Hypothalamus (tissue), 51 donors: ENCODE data around the gene SLC17A5.
"Not testable (repeated sequence)": the region's sequence is repeated elsewhere in the genome, so short reads cannot be mapped to it uniquely, and the experiment has no call there.

Experiments used
- DNase-seq, 51 donors: peaks; one replicate each; lab custom pipeline; 2025; lab: John Stamatoyannopoulos, UW

SLC17A5 gene

GRCh38 chr6:73653571-73654424 lies at the start of gene SLC17A5:
TSS of gene SLC17A5 (minus strand) at chr6:73653992. CDS start at chr6:73653886, 106 bp downstream.
- DNase-seq, result peak; percentile 44 to 94 (median 86)

DNA sequence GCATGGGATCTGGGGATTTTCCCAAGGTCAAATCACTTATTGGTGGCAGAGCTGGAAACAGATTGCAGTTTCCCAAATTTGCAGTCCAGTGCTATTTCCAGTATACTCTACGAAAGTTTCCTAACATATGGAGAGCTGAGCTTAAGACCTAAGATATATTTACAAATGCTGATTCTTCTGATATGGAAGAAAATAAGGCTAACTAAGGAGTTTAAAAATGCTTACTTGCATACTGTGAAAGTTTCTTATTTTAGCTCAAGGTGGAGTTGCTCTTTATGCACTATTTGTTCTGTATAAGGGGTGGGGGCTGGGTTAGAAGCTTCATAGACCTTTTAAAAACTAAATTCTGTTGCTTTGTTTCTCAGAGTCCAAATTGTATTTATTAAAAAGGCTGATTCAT lies 49.7 kb upstream of the SLC17A5 start:
- no peak for DNase-seq

DNA sequence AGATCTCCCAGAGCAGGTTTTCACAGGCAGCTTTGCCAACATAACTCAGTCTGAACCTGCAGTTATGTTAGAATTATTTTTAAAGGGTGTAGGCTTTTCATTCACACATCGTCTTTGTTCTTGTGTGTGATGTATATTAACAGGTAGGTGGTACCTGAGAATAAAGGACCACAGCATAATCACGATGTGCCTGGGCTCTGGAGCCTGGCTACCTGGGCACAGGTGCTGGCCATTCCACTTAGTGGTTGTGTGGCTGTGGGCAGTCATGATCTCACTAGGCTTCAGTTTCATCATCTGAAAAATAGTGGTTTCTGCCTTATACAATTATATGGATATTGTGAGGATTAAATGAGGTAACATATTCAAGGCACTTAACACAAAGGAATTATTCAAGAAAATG lies 48.7 kb upstream of the SLC17A5 start:
- DNase-seq, result peak in 1 of 51 donors; percentile 13

DNA sequence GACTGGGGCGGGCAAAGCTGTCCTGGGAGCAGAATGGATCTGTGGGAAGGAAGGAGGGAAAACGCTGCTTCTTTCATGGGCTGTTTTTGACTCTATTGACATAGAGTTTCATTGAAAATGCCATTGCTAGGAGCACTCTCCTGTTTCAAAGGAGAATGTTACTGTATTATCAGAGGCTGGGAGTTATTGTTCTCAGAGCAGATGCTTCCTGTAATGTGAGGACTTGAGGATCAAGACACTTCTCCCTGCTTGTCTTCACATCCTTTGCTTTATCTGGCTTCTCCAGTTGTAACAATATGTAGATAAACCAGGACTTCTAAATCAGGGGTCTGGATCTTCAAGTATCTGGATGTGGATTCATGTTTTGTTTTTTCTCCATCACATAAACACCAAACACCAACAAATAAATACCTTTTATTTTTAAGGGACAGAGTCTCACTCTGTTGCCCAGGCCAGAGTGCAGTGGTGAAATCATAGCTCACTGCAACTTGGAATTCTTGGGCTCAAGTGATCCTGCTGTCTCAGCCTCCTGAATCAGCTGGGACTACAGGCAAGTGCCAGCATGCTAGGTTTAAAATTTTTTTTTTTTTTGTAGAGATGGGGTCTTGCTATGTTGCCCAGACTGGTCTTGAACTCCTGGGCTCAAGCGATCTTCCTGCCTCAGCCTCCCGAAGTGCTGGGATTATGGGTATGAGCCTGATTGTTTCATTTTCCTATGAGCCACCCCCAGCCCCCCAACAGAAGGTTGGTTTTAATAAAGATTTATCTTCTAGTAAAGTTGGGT lies 46.1 kb upstream of the SLC17A5 start:
- no peak for DNase-seq

GRCh38 chr6:73696966-73697655 lies 43.3 kb upstream of the SLC17A5 start:
- no peak for DNase-seq

DNA sequence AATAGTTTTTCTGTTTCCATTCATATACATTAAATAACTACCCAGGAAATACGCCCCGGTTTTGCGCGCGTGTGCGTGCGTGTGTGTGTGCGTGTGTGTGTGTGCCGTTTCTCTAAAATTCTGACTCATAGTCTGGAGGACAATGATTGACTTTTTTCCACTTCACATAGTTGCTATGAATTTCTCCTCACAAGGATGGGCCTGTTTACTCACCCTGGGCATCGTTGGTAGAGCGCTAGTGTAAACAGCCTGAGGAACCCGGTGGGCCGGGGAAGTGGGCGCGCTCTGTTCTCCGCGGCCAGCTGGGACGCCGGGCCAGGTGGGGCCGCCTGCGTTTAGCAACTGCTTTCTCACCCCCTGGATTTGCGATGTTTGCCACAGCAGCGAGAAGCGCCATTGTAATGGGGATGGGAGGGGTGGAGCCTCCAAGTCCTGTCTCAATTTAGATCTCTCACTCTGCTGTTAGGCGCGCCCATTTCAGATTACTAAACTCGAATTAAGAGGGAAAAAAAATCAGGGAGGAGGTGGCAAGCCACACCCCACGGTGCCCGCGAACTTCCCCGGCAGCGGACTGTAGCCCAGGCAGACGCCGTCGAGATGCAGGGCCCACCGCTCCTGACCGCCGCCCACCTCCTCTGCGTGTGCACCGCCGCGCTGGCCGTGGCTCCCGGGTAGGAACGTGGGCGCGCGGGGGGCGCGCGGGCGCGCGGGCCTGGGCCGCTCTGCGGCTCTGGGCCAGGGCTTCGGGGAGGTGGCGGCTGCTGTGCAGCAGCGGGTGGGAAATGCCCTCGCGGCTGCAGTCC lies 42.0 kb upstream of the SLC17A5 start, which contains the start of gene CD109:
Gene CD109 (plus strand): TSS at position 585 of the 803 bp plus-strand sequence. CDS start 13 bp downstream, at position 598.
- DNase-seq, result peak in 18 of 51 donors; percentile 4 to 74 (median 22)

- peak in 25 of 51 donors; percentile 2 to 58 (median 22) for DNase-seq
Measured at GRCh38 chr6:73694711-73695411, 41.1 kb upstream of the SLC17A5 start.

DNA sequence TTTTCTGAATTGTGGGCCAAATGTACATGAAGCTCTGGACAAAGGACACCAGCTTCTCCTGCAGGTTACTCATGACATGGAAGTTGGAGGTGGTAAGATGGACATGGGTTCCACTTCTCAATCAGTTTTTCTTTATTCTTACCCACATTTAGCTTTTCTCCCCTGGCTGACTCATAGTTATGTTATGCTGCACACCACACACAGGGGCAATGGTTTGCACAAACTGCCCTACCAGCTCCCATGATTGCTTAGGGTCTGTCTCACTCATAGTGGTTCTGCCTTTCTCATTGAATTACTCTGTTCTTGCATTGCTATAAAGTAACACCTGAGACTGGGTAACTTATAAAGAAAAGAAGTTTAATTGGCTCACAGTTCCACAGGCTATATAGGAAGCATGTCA lies 37.7 kb upstream of the SLC17A5 start:
- no peak for DNase-seq

DNA sequence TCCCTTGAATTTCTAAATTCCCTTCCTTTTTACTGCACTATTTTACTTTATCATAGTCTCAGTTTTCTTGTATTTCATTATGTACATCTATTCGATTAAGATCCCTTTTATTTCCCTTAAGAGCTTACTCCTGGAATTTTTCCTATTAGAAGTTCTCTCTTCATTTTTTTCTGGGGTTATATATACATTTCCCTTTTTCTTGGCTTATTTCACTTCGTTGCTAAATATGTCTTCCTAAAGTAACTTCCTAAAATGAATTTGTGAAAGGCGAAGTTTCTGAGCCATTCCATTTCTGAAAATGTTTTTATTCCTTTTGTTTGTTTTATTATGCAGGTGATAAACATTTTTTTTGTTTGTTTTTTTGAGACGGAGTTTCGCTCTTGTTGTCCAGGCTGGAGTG lies 36.3 kb upstream of the SLC17A5 start:
- DNase-seq, result no peak

- DNase-seq, result no peak
Measured at GRCh38 chr6:73688351-73688750, 34.6 kb upstream of the SLC17A5 start.

DNA sequence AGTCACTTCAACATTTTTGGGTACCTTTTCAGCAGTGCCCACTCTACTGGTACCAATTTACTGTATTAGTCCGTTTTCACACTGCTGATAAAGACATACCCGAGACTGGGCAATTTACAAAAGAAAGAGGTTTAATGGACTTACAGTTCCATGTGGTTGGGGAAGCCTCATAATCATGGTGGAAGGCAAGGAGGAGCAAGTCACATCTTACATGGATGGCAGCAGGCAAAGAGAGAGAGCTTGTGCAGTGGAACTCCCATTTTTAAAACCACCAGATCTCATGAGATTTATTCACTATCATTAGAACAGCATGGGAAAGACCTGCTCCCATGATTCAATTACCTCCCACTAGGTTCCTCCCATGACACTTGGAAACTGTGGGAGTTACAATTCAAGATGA lies 29.8 kb upstream of the SLC17A5 start:
- not testable (repeated sequence) for DNase-seq

GRCh38 chr6:73680289-73680918 lies 26.6 kb upstream of the SLC17A5 start:
- no peak for DNase-seq

DNA sequence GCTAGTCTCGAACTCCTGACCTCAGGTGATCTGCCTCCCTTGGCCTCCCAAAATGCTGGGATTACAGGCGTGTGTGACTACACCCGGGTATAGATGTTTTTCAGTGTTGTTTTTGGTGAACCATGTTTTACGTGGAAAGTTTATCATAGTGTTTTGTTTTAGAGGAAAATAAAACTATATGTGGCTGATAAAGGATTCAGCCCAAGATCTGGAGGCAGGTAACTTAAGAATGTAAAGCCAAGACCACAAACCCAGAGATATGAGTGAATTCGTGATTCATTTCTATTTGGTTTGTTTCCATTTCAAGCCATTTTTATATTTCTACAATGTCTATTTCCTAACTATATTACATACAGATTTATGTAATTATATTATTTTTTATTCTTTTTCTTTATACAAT lies 26.1 kb upstream of the SLC17A5 start:
- DNase-seq, result not testable (repeated sequence)

GRCh38 chr6:73679009-73679408 lies 25.2 kb upstream of the SLC17A5 start:
- DNase-seq, result no peak

DNA sequence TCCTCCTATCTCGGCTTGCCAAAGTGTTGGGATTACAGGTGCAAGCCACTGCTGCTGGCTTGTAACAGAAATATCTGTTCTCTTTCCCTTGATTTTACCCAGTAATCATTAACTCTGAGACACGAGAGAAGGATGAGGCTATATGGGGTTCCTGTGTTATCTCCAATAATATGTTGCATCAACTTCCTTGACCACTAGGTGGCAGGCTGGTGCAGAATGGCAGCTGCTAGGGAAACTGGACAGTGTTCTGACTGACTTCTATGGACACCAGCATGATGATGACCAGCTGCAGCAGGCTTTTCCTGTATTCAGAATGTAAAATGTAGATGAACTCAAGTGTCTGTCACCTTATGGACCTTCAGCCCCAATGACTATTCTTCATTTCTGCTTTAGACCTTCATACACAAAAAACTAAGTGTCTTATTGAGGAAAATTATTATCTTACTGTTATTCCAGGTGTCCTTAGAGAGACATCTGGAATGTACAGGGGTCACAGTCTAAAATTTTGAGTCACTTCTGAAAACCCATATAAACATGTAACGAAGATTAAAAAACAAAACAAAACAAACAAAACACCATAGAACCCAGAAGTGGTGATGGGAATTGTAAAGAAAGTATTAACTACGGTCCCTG lies 21.8 kb upstream of the SLC17A5 start:
- DNase-seq, result peak in 45 of 51 donors; percentile 5 to 84 (median 37)

DNA sequence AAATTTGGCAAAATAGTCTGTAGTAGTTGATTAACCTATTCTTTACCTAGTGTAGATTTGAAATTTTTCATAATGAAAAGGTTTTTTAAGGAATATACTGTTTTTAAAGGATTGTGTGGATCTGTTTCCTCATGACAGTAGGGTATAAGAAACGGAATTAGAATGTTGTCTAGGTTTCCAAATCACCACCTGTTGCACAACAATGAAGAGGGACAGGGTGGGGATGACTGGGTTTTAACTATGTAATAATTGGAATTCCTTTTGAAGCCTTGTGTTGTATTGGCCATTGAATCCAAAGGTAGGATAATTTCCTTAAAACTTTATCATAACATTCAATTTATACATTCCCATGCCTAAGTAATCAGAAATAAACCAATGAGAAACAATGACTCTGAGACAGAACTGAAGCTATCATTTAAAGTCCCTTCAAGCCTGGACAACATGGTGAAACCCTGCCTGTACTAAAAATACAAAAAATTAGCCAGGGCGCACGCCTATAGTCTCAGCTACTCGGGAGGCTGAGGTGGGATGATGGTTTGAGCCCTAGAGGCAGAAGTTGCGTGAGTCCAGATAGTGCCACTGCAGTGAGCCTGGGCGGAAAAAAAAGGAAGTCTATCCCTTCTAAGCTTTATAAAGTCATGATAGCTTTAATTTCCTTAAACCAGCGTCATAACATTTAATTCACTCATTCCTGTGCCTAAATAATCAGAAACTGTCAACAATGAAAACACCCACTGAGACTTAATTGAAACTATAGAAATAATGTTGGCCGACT lies 18.3 kb upstream of the SLC17A5 start:
- DNase-seq, result no peak

GRCh38 chr6:73669005-73669404 lies 15.2 kb upstream of the SLC17A5 start:
- DNase-seq, result no peak

- no peak for DNase-seq
Measured at GRCh38 chr6:73667798-73668197, 14.0 kb upstream of the SLC17A5 start.
